ENCODE measurements around the gene OXCT2. TPM values are rescaled to one million over a fixed set of nuclear protein-coding genes. Genes with fewer than 3 reads are reported as not detected.
"Not testable (repeated sequence)": the region's sequence is repeated elsewhere in the genome, so short reads cannot be mapped to it uniquely, and the experiment has no call there.

The OXCT2 gene
- total RNA-seq, 1 donor from 2014 or later: 1.5 TPM

DNA sequence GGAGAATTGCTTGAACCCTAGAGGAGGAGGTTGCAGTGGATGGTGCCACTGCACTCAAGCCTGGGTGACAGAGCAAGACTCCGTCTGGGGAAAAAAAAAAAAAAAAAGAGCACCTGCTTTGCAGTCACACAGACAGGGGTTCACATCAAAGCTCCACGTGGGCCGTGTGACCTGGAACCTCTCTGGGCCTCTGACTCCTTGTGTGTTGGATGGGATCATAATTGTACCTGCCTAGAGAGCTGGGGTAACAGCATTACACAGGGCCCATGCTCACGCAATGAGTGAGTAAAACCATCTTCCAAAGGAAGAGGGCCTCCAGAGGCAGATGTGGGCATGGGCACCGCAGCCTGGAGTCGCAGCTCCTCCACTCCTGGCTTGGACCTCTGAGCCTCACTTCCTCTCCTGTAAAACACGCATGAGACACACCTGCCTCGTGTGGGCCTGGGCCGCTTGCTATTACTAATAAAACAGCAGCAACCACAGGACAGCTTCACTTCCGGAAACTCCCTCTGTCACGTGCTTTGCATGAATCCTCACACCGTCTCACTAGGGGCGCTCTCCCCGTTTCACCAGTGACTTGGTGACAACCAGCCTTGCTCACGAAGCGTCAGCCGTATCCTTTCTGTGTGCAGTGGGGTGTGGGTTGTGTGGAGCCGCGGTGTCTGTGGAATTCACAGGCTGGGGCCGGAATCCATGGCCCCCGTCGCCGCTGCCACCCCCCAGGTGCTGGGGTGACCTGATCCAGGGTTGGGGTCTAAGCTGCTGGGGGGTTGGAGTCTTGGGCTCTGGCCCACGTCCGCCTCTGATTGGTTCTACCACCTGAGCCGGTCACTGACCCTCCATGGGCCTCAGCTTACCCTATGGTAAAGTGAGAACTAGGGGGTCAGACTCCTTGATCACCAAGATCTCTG lies 28.0 kb upstream of the OXCT2 start:
- DNase-seq: peak; percentile 94
- not testable (repeated sequence) for H3K36me3 Mint-ChIP-seq (ENCODE audit: low read depth); H3K27me3 Mint-ChIP-seq; H3K9me3 Mint-ChIP-seq
- intact Hi-C loops (cut with micrococcal nuclease): loop anchor here (5.0 to 10.0 kb wide), 3 partner anchors 64 to 194 kb away; partner anchors contain the start of genes HPCAL4 and PPIE
- Mint-ChIP-seq H3K27ac (peak overlapping the region; percentile 76), H3K4me1 (peaks cover 11% of the 10 kb centered on the region), H3K4me3 (peak overlapping the region; percentile 67)

DNA sequence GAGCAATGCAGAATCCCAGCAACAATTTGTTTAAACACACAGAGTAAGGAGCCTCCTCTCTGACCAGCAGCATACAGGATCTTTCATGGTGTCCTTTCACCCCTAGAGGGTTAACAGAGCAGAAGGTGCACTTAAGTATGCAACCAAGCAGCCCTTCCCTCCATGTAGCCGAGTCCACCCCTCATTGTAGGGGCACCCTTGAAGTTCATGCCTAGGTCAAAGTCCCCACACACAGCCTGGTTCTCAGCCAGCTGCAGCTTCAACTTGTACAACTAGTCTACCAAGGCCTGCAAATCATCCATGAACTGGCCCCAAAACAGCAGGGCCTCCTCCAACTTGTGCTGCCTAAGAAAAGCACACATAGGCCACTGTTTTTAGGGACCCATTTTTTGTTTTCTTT lies 24.5 kb upstream of the OXCT2 start:
- no peak overlapping the region for H3K27ac Mint-ChIP-seq
- H3K4me1 Mint-ChIP-seq: peaks cover 14% of the 10 kb centered on the region
- peaks cover 20% of the 10 kb centered on the region for H3K27me3 Mint-ChIP-seq
- H3K9me3 Mint-ChIP-seq: no peaks in the 10 kb centered on the region
- no peak overlapping the region for H3K4me3 Mint-ChIP-seq
- no peak for DNase-seq
- no peaks in the 10 kb centered on the region for H3K36me3 Mint-ChIP-seq (ENCODE audit: low read depth)
- intact Hi-C loops (cut with micrococcal nuclease): loop anchor here (5.0 to 10.0 kb wide), 3 partner anchors 61 to 191 kb away; partner anchors contain the start of genes HPCAL4 and PPIE

DNA sequence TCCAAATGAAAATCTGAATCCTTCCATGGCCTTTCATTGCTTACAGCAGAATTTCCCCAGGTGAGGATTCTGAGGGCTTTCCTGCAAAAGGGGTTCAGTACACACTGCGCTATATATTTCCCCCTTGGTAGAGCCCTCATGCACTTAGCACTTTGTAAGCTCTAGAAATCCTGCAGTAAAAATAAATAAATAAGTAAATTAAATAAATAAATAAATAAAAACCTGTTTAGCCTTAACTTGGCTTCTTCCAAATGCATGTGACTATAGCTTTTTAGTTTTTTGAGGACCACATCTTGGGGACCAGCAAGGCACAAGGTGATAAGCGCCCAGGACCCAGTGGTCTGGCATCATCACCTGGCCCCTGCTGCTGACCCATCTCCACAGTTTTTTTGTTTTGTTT lies 20.7 kb upstream of the OXCT2 start:
- Mint-ChIP-seq H3K27ac (no peak overlapping the region), H3K27me3 (peaks cover 33% of the 10 kb centered on the region), H3K9me3 (no peaks in the 10 kb centered on the region), H3K4me3 (no peak overlapping the region), H3K36me3 (ENCODE audit: low read depth) (peaks cover 2% of the 10 kb centered on the region), H3K4me1 (peaks cover 6% of the 10 kb centered on the region)
- no peak for DNase-seq
- intact Hi-C loops (cut with micrococcal nuclease): loop anchor here (10.0 kb wide), 2 partner anchors 57 to 187 kb away; partner anchors contain the start of gene PPIE

DNA sequence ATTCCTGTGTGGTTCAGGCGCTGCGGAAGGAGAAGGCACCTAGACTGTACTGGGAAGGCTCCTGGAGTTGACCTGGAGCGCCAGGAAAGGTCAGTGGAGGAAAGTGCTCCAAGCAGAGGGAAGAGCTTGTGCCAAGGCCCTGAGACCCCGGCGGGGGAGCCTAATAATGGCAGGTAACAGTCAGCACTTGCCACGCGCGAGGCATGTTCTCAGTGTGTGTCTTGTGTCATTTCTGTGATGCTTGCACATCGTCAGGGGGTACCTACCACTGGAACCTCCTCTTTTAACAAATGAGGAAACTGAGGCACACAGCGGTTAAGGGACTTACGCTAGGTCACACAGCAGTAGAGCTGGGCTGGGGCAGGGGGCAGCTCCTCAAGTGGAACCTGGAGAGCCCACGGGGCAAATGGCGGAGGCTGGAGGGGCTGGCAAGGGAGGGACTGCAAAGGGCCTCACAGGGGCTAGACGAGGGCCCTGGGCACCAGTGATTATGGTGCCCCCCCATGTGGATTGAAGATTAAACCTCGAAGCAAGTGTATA lies 18.5 kb upstream of the OXCT2 start:
- no peak for DNase-seq
- peaks cover 40% of the 10 kb centered on the region for H3K27me3 Mint-ChIP-seq
- H3K36me3 Mint-ChIP-seq (ENCODE audit: low read depth): peaks cover 2% of the 10 kb centered on the region
- intact Hi-C loops (cut with micrococcal nuclease): loop anchor here (10.0 kb wide), 2 partner anchors 55 to 185 kb away; partner anchors contain the start of gene PPIE
- H3K4me3 Mint-ChIP-seq: peak overlapping the region; percentile 83
- peaks cover 6% of the 10 kb centered on the region for H3K4me1 Mint-ChIP-seq
- H3K27ac Mint-ChIP-seq: peak overlapping the region; percentile 81
- H3K9me3 Mint-ChIP-seq: no peaks in the 10 kb centered on the region

DNA sequence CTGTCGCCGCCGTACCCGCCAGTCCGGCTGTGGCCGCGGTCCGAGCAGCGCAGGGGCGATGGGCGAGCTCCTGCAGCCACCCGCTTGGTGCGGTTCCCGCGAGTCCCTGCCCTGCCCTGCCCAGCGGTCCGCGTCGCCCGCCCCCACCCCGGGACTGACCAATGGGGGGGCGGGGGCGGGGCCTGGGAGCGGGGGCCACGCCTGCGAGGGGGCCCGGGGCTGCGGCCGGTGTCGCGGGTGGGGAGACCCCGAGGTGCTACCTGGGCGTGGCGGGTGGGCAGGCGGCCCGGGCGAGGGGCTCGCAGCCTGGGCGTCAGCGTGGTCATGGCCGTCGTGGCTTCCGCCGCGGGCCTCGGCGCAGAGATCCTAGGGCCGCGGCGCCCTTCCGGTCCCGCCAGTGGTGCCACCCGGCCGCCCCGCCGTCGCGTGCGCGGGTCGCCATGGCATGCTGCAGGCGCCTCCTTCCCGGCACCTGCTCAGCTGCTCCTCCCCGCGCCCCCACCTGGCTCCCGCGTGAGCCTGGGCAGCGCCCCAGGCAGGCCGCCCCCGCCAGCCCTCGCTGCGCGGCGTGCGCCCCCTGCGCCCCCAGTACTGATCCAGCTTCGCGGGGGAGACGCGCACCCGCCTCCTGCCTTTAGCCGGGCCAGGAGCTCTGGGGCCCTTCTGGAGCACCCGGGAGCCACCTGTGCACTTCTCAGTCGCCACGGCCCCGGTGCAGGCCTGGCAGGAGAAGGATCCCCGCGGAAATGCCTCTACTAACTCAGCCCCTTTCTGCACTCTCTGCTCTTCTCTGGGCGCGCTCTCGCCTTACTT lies 17.8 kb upstream of the OXCT2 start, which contains the start of gene BMP8B:
TSS of gene BMP8B (minus strand) at position 108 of the 813 bp plus-strand sequence. CDS start 380 bp downstream, outside the sequence.
- H3K36me3 Mint-ChIP-seq (ENCODE audit: low read depth): peaks cover 2% of the 10 kb centered on the region
- peaks cover 40% of the 10 kb centered on the region for H3K27me3 Mint-ChIP-seq
- peak; percentile 79 for DNase-seq
- H3K4me3 Mint-ChIP-seq: peak within 1 kb of the TSS; percentile 83
- peak within 1 kb of the TSS; percentile 81 for H3K27ac Mint-ChIP-seq
- intact Hi-C loops (cut with micrococcal nuclease): no loop called here
- no peaks in the 10 kb centered on the region for H3K9me3 Mint-ChIP-seq
- H3K4me1 Mint-ChIP-seq: peaks cover 6% of the 10 kb centered on the region

DNA sequence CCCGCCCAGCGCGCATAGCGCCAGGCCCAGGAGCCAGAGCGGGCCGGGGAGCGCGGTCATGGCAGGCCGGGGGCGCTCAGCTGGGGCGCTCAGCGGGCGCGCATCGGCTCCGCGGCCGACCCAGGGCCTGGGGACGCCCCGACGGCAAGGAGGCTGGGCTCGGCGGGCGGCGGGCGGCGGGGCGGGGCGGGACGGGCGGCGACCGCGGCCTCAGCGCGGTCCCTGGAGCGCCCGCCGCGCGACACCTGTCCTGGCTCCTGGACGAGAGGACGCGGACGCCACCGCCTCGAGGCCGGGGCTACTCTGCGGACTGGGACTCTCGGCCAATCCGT lies 17.2 kb upstream of the OXCT2 start:
- Mint-ChIP-seq H3K27ac (no peak overlapping the region), H3K9me3 (no peaks in the 10 kb centered on the region), H3K4me1 (peaks cover 6% of the 10 kb centered on the region), H3K27me3 (peaks cover 40% of the 10 kb centered on the region), H3K36me3 (ENCODE audit: low read depth) (peaks cover 2% of the 10 kb centered on the region), H3K4me3 (no peak overlapping the region)
- no peak for DNase-seq
- intact Hi-C loops (cut with micrococcal nuclease): no loop called here

GRCh38 chr1:39787964-39788363 lies 16.8 kb upstream of the OXCT2 start:
- H3K27me3 Mint-ChIP-seq: peaks cover 40% of the 10 kb centered on the region
- DNase-seq; H3K9me3 Mint-ChIP-seq; H3K4me1 Mint-ChIP-seq; intact Hi-C loops (cut with micrococcal nuclease); H3K4me3 Mint-ChIP-seq; H3K27ac Mint-ChIP-seq; H3K36me3 Mint-ChIP-seq (ENCODE audit: low read depth): not testable (repeated sequence)

- Mint-ChIP-seq H3K36me3 (ENCODE audit: low read depth) (peaks cover 2% of the 10 kb centered on the region), H3K27ac (no peak overlapping the region), H3K27me3 (peaks cover 35% of the 10 kb centered on the region), H3K4me1 (peaks cover 4% of the 10 kb centered on the region), H3K4me3 (peak overlapping the region; percentile 1), H3K9me3 (no peaks in the 10 kb centered on the region)
- DNase-seq: no peak
- intact Hi-C loops (cut with micrococcal nuclease): no loop called here
These were observed 16.3 kb upstream of the OXCT2 start for GRCh38 chr1:39787468-39787867.

- intact Hi-C loops (cut with micrococcal nuclease); H3K9me3 Mint-ChIP-seq; DNase-seq; H3K36me3 Mint-ChIP-seq (ENCODE audit: low read depth); H3K27ac Mint-ChIP-seq; H3K4me1 Mint-ChIP-seq: not testable (repeated sequence)
- peaks cover 35% of the 10 kb centered on the region for H3K27me3 Mint-ChIP-seq
- peak overlapping the region; percentile 1 for H3K4me3 Mint-ChIP-seq
These were observed 15.9 kb upstream of the OXCT2 start for GRCh38 chr1:39787108-39787375.

DNA sequence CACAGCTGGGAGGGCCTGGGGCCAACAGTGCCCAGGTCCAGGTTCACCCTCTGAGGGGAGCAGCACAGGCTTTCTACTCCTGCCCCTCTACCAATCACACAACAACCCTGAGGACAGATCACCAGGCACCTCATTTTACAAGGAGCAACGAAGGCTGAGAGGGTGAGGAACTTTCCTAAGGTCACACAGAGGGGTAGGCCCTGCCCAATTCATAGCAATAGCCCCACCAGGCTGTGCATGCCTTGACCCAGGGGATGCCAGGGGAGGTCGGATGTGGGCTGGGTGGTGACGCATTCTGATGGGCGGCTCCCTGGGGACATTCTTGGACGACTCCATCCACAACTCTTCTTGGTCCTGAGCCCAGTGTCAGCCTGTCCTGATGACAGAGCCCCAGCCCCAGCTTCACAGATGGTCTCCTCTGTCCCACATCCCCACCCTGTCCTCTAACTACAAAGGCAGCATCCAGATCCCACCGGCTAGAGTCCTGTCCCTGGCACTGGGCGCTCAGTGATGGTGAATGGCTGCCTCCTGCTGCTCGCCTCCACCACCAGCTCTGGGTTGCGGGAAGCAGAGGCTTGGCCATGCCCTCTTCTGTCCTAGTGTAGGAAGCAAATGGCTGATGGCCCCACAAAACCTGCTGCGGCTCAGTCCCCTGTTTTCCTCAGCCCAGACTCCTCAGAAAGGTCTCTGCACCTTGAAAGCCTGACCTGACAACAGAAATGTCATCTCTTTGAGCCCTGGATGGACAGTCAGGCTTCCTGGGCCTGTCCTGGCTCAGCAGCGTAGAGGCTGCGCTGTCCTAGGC lies 15.4 kb upstream of the OXCT2 start:
- H3K4me3 Mint-ChIP-seq: peak overlapping the region; percentile 23
- DNase-seq; H3K36me3 Mint-ChIP-seq (ENCODE audit: low read depth); H3K27ac Mint-ChIP-seq; H3K9me3 Mint-ChIP-seq; H3K4me1 Mint-ChIP-seq; intact Hi-C loops (cut with micrococcal nuclease): not testable (repeated sequence)
- H3K27me3 Mint-ChIP-seq: peaks cover 32% of the 10 kb centered on the region

DNA sequence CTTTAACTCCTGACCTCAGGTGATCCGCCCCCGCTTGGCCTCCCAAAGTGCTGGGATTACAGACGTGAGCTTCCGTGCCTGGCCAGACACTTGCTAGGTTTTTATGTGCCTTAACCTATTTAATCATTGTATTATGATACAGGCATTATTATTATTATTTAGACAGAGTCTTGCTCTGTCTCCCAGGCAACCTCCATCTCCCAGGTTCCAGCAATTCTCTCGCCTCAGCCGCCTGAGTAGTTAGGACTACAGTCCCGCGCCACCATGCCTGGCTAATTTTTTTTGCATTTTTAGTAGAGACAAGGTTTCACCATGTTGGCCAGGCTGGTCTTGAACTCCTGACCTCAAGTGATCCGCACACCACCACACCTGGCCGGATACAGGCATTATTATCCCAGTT lies 11.5 kb upstream of the OXCT2 start:
- H3K36me3 Mint-ChIP-seq (ENCODE audit: low read depth); H3K4me1 Mint-ChIP-seq; H3K27ac Mint-ChIP-seq; H3K4me3 Mint-ChIP-seq; H3K9me3 Mint-ChIP-seq; intact Hi-C loops (cut with micrococcal nuclease); DNase-seq: not testable (repeated sequence)
- H3K27me3 Mint-ChIP-seq: peaks cover 20% of the 10 kb centered on the region

DNA sequence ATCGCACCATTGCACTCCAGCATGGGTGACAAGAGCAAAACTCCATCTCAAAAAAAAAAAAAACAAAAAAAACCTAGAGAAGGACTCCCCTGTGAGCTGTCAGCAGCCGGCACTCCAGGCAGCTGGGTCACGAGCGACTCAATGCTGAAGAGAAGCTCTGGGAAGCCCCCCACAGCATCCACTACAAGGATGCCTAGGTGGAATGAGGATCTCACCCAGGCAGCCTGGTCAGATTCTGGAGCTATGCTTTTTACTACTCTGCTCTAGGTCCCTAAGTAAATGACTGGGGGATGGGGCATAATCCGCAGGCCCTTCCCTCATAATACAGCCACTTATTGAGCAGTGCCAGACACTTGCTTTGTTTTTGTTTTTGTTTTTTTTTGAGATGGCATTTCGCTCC lies 11.0 kb upstream of the OXCT2 start:
- H3K4me1 Mint-ChIP-seq: no peaks in the 10 kb centered on the region
- peaks cover 15% of the 10 kb centered on the region for H3K27me3 Mint-ChIP-seq
- intact Hi-C loops (cut with micrococcal nuclease): no loop called here
- DNase-seq: no peak
- no peaks in the 10 kb centered on the region for H3K36me3 Mint-ChIP-seq (ENCODE audit: low read depth)
- H3K9me3 Mint-ChIP-seq: no peaks in the 10 kb centered on the region
- H3K4me3 Mint-ChIP-seq: no peak overlapping the region
- no peak overlapping the region for H3K27ac Mint-ChIP-seq

- H3K27ac Mint-ChIP-seq: no peak overlapping the region
- intact Hi-C loops (cut with micrococcal nuclease): no loop called here
These were observed 10.2 kb upstream of the OXCT2 start for GRCh38 chr1:39781349-39781715.

More at GRCh38 chr1:39781349-39781715, 10.2 kb upstream of the OXCT2 start:
- H3K27me3 Mint-ChIP-seq: peaks cover 9% of the 10 kb centered on the region
- H3K9me3 Mint-ChIP-seq: no peaks in the 10 kb centered on the region
- no peak overlapping the region for H3K4me3 Mint-ChIP-seq
- H3K4me1 Mint-ChIP-seq: no peaks in the 10 kb centered on the region
- no peaks in the 10 kb centered on the region for H3K36me3 Mint-ChIP-seq (ENCODE audit: low read depth)
- no peak for DNase-seq

All from activated CD4-positive, alpha-beta T cell treated with anti-CD3 and anti-CD28 coated beads, Interleukin-2, amount 10 ng/mL, durations not matched to agents 24 days and 14 days (primary cell).